HepG2 (cell line): ENCODE data around the gene LMAN2L. TPM values are rescaled to one million over a fixed set of nuclear protein-coding genes. Genes with fewer than 3 reads are reported as not detected.

Experiments used
- ATAD3A ChIP-seq: sonication (generic); formaldehyde crosslinking; IDR thresholded peaks from 2 replicates; pipeline ENCODE4 v1.4.0; 2020; ENCODE audit warnings: missing genetic modification reagents
- ATF7 ChIP-seq, 2 experiments: fragments of 450-650 bp in 1 of 2; sonication (generic) in 1 of 2; formaldehyde crosslinking in 1 of 2; IDR thresholded peaks; 2 replicates each; pipeline versions ENCODE4 v1.4.0 to v1.6.1; 2016 to 2020; ENCODE audit warnings: antibody characterized with exemption in 1 of 2, mild to moderate bottlenecking in 1 of 2, missing genetic modification reagents in 1 of 2
- CHD2 ChIP-seq: IDR thresholded peaks from 2 replicates; pipeline ENCODE4 v1.6.1; 2011; ENCODE audit warnings: low read depth, low read length, improper control_type of control experiment
- DNMT1 ChIP-seq: sonication (generic); formaldehyde crosslinking; IDR thresholded peaks from 2 replicates; pipeline ENCODE4 v1.5.1; 2020; ENCODE audit warnings: mild to moderate bottlenecking, missing genetic modification reagents
- GABPA ChIP-seq, 2 experiments: IDR thresholded peaks; 2 replicates each; pipeline ENCODE4 v1.6.1; 2011 to 2016; ENCODE audit warnings: low read depth in 2 of 2, low read length in 1 of 2, missing biosample characterization in 1 of 2, missing genetic modification characterization in 1 of 2
- KDM4B ChIP-seq: sonication (generic); formaldehyde crosslinking; IDR thresholded peaks from 2 replicates; pipeline ENCODE4 v1.4.0; 2020; ENCODE audit warnings: missing genetic modification reagents
- MIER3 ChIP-seq: IDR thresholded peaks from 2 replicates; pipeline ENCODE4 v1.6.1; 2016; ENCODE audit warnings: missing compliant biosample characterization, borderline replicate concordance
- NONO ChIP-seq, 2 experiments: fragments of 450-650 bp in 1 of 2; sonication (generic) in 1 of 2; formaldehyde crosslinking in 1 of 2; IDR thresholded peaks in 1 of 2; conservative IDR thresholded peaks in 1 of 2; 2 replicates each; pipeline versions ENCODE4 v1.6.1 to v1.8.0; 2017 to 2022; ENCODE audit warnings: mild to moderate bottlenecking in 1 of 2, missing genetic modification reagents in 1 of 2, moderate library complexity in 1 of 2
- TBL1XR1 ChIP-seq: fragments of 150-350 bp; IDR thresholded peaks from 2 replicates; pipeline ENCODE4 v1.6.1; 2014; ENCODE audit warnings: borderline replicate concordance, low read length; ENCODE audit not compliant: partially characterized antibody
- TIGD3 ChIP-seq: sonication (generic); formaldehyde crosslinking; IDR thresholded peaks from 2 replicates; pipeline ENCODE4 v1.5.1; 2020; ENCODE audit warnings: mild to moderate bottlenecking, missing genetic modification reagents, borderline replicate concordance
- ZFP62 ChIP-seq: sonication (generic); formaldehyde crosslinking; IDR thresholded peaks from 2 replicates; pipeline ENCODE4 v1.4.0; 2020; ENCODE audit warnings: missing genetic modification reagents
- ZNF274 ChIP-seq: sonication (generic); formaldehyde crosslinking; IDR thresholded peaks from 2 replicates; pipeline ENCODE4 v1.5.1; 2020; ENCODE audit warnings: mild to moderate bottlenecking, missing genetic modification reagents
- ZNF280D ChIP-seq: sonication (generic); formaldehyde crosslinking; IDR thresholded peaks from 2 replicates; pipeline ENCODE4 v1.5.1; 2020; ENCODE audit warnings: mild to moderate bottlenecking, missing genetic modification reagents
- ZNF34 ChIP-seq: sonication (generic); formaldehyde crosslinking; IDR thresholded peaks from 2 replicates; pipeline ENCODE4 v1.4.0; 2020; ENCODE audit warnings: mild to moderate bottlenecking, missing genetic modification reagents, borderline replicate concordance
- polyA plus RNA-seq, 8 experiments: library from polyadenylated mRNA; depleted of rRNA in 3 of 8; stranded (reverse) in 7 of 8; unstranded in 1 of 8; fragments of >200 nt; fragmentation: Illumina TruSeq in 4 of 8; extraction: Trizol in 4 of 8; gene quantifications; 2 replicates each; pipeline versions ENCODE4 v1.2.1 to v1.2.3, GENCODE V29; 2011 to 2016; ENCODE audit warnings: low read depth in 4 of 8, missing spikeins in 1 of 8, mixed read lengths in 1 of 8; ENCODE audit not compliant: insufficient read depth in 1 of 8
- total RNA-seq, 5 experiments: library from RNA; depleted of rRNA; stranded (reverse); fragments of >200 nt; fragmentation: Illumina TruSeq; extraction: Trizol; gene quantifications; 2 replicates each; pipeline ENCODE4 v1.2.3, GENCODE V29; 2016; ENCODE audit warnings: low read depth in 1 of 5
- TF ChIP-seq, protein P1 (sequence below): sonication (generic); formaldehyde crosslinking; IDR thresholded peaks from 2 replicates; pipeline ENCODE4 v1.4.0; 2020; ENCODE audit warnings: missing genetic modification reagents
- TF ChIP-seq, protein P2 (sequence below): sonication (generic); formaldehyde crosslinking; IDR thresholded peaks from 2 replicates; pipeline ENCODE4 v1.4.0; 2020; ENCODE audit warnings: mild to moderate bottlenecking, missing genetic modification reagents
- TF ChIP-seq, protein P3 (sequence below): sonication (generic); formaldehyde crosslinking; IDR thresholded peaks from 2 replicates; pipeline ENCODE4 v1.4.0; 2020; ENCODE audit warnings: missing genetic modification reagents
- TF ChIP-seq, protein P4 (sequence below): IDR thresholded peaks from 2 replicates; pipeline ENCODE4 v1.6.1; 2012; ENCODE audit warnings: inconsistent platforms

LMAN2L gene
- total and polyA plus RNA-seq, 2 of the 13 experiments (the other 11 are each of a cell fraction or from before 2014, with no cell fraction given): 39.1 to 57.9 TPM

DNA sequence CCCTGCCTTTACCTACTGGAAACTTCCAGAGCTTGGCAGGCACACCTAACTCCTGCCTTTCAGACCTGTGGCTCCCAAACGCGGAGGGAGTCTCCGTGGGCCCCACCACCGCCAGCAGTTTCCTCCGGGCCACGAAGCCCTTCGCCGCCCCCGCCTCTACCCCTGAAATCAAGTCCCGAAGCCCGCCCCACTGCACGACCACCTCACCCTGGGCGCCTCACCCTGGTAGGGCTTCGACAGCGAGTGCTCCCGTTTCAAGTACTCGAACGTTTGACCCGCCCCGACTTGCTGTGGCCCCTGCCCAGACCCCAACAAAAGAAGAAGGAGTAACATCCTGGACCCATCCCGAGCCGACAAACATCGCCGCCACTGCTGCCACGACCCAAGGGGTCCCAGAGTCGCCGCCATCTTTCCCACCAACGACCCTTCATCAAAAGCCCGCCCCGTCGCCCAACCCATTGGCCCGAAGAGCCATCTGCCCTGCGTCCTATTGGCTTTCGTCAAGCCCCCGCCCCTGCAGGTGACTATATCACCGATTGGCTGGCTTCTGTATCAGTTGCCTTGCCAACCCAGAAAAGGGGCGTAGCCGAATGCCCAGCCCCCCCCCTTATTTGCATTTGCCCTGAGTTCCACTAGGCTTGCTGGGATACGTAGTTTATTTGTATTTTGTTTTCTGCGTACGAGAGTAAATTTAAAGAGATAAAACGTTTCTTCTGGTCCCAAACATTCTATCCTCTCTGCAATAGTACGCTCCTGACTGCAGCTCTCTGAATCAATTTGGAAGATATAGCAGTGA lies at the start of gene LMAN2L (continued):
- TF ChIP-seq, protein P1, sequence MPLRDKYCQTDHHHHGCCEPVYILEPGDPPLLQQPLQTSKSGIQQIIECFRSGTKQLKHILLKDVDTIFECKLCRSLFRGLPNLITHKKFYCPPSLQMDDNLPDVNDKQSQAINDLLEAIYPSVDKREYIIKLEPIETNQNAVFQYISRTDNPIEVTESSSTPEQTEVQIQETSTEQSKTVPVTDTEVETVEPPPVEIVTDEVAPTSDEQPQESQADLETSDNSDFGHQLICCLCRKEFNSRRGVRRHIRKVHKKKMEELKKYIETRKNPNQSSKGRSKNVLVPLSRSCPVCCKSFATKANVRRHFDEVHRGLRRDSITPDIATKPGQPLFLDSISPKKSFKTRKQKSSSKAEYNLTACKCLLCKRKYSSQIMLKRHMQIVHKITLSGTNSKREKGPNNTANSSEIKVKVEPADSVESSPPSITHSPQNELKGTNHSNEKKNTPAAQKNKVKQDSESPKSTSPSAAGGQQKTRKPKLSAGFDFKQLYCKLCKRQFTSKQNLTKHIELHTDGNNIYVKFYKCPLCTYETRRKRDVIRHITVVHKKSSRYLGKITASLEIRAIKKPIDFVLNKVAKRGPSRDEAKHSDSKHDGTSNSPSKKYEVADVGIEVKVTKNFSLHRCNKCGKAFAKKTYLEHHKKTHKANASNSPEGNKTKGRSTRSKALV (CRISPR knock-in tag): peak; percentile 65; the same call in 1 of the 2 replicates
- TF ChIP-seq MIER3: peak; percentile 36; the same call in 1 of the 2 replicates
- no peak for TF ChIP-seq TIGD3 (CRISPR knock-in tag)
- TF ChIP-seq NONO (IDR thresholded peaks at IDR 0.05): no peak
- TF ChIP-seq NONO (CRISPR knock-in tag; conservative IDR thresholded peaks at IDR 0.05): peak; percentile 74
- 0 out of 2 replicates have a peak, but pooled peaks have one; percentile 82 for TF ChIP-seq ZNF34 (CRISPR knock-in tag)
- peak; percentile 69; the same call in 1 of the 2 replicates for TF ChIP-seq ZNF274 (CRISPR knock-in tag)
- TF ChIP-seq ATF7 (IDR thresholded peaks at IDR 0.05): no peak
- TF ChIP-seq ATF7 (CRISPR knock-in tag; IDR thresholded peaks at IDR 0.05): 0 out of 2 replicates have a peak, but pooled peaks have one; percentile 46
- TF ChIP-seq, protein P2, sequence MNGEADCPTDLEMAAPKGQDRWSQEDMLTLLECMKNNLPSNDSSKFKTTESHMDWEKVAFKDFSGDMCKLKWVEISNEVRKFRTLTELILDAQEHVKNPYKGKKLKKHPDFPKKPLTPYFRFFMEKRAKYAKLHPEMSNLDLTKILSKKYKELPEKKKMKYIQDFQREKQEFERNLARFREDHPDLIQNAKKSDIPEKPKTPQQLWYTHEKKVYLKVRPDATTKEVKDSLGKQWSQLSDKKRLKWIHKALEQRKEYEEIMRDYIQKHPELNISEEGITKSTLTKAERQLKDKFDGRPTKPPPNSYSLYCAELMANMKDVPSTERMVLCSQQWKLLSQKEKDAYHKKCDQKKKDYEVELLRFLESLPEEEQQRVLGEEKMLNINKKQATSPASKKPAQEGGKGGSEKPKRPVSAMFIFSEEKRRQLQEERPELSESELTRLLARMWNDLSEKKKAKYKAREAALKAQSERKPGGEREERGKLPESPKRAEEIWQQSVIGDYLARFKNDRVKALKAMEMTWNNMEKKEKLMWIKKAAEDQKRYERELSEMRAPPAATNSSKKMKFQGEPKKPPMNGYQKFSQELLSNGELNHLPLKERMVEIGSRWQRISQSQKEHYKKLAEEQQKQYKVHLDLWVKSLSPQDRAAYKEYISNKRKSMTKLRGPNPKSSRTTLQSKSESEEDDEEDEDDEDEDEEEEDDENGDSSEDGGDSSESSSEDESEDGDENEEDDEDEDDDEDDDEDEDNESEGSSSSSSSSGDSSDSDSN (CRISPR knock-in tag): peak; percentile 55; the same call in 1 of the 2 replicates
- TF ChIP-seq CHD2: 0 out of 2 replicates have a peak, but pooled peaks have one; percentile 17
- TF ChIP-seq, protein P3, sequence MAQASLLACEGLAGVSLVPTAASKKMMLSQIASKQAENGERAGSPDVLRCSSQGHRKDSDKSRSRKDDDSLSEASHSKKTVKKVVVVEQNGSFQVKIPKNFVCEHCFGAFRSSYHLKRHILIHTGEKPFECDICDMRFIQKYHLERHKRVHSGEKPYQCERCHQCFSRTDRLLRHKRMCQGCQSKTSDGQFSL (CRISPR knock-in tag): peak; percentile 98
- TF ChIP-seq ZFP62 (CRISPR knock-in tag): no peak
- no peak for TF ChIP-seq ZNF280D (CRISPR knock-in tag)
- TF ChIP-seq, protein P4, sequence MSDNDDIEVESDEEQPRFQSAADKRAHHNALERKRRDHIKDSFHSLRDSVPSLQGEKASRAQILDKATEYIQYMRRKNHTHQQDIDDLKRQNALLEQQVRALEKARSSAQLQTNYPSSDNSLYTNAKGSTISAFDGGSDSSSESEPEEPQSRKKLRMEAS: peak; percentile 50
- TF ChIP-seq ATAD3A (CRISPR knock-in tag): no peak
- TF ChIP-seq DNMT1: no peak
- TF ChIP-seq GABPA (IDR thresholded peaks at IDR 0.05; ENCODE audit: low read depth, low read length): no peak
- TF ChIP-seq GABPA (CRISPR knock-in tag; IDR thresholded peaks at IDR 0.05; ENCODE audit: low read depth): peak; percentile 64; the same call in 1 of the 2 replicates
- no peak for TF ChIP-seq KDM4B (CRISPR knock-in tag)
- TF ChIP-seq TBL1XR1: no peak
